ENCODE measurements around the gene SHQ1. TPM values are rescaled to one million over a fixed set of nuclear protein-coding genes. Genes with fewer than 3 reads are reported as not detected.
"Not testable (repeated sequence)": the region's sequence is repeated elsewhere in the genome, so short reads cannot be mapped to it uniquely, and the experiment has no call there.

Gene SHQ1
- total and polyA plus RNA-seq, 9 donors, result 6.6 to 30.0 (median 14.8) TPM

DNA sequence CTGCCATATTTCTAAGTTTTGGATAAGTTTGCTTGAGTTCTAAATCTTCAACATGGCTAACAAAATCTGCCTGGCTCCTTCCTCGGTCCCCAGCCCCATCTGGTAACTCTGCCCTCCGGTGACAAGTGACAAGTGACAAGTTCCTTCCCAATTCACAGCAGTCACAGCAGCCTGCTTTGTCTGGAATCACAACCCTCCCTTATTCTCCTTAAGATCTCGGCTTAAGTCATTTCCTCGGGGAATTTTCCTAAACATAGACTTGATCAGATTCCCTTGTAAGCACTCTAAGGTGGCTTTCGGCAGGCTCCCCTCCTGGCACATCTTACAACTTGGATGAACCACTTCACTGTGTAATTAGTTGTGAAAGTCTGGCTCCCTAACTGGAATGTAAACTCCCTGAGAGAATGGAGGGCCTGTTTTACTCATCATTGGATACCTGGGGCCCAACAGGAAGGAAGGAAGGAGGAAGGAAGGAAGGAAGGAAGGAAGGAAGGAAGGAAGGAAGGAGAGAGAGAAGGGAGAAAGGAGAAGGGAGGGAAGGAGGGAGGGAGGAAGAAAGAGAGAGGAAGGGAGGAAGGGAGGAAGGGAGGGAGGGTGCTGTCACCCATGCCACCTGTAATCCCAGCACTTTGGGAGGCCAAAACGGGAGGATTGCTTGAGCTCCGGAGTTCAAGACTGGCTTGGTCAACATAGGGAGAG lies 126.4 kb downstream of the SHQ1 start:
- WGBS, 3 donors, result 75 to 83% (median 75%) methylated on average over 7 of the region's 7 CpGs
- H3K4me3 ChIP-seq, result no peak overlapping the region
- no peaks in the 10 kb centered on the region for H3K4me1 ChIP-seq (ENCODE audit: insufficient read depth)
- intact Hi-C loops (cut with DNase I), result no loop called here
- TF ChIP-seq POLR2A (IDR thresholded peaks at IDR 0.05) (no peak), CTCF (IDR thresholded peaks at IDR 0.05) (no peak)
- H3K36me3 ChIP-seq, result no peaks in the 10 kb centered on the region
- H3K9me3 ChIP-seq, result no peaks in the 10 kb centered on the region
- no peaks in the 10 kb centered on the region for H3K27me3 ChIP-seq
- no peak overlapping the region for H3K27ac ChIP-seq
- DNase-seq, result no peak

DNA sequence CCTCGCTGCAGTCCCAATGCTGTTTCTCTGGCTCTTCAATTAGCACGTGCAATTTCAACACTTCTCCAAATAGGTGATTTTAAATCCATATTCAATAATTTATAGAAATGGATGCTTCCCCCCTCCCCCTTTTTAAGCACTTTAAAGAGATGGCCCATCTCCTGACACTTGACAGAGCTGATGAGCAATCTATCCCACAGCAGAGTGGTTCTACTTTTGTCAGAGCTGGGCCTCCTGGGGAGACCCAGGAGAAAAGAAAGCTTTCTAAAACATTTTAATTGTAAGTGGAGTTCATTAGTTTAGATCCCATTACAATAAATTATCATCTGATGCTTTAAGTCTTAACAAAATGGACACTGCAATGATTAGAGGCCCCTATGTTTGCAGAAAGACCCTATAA lies 127.7 kb downstream of the SHQ1 start:
- 90 to 95% (median 91%) methylated on average over 2 of the region's 2 CpGs for WGBS, 3 donors
- H3K27ac ChIP-seq, result no peak overlapping the region
- H3K27me3 ChIP-seq, result no peaks in the 10 kb centered on the region
- DNase-seq, result no peak
- no peaks in the 10 kb centered on the region for H3K4me1 ChIP-seq (ENCODE audit: insufficient read depth)
- H3K9me3 ChIP-seq, result no peaks in the 10 kb centered on the region
- no peaks in the 10 kb centered on the region for H3K36me3 ChIP-seq
- intact Hi-C loops (cut with DNase I), result no loop called here
- no peak overlapping the region for H3K4me3 ChIP-seq
- TF ChIP-seq EP300 (IDR thresholded peaks at IDR 0.05), result no peak
- no peak for TF ChIP-seq CTCF (IDR thresholded peaks at IDR 0.05)
- no peak for TF ChIP-seq POLR2A (IDR thresholded peaks at IDR 0.05)

GRCh38 chr3:72719137-72719536 lies 129.1 kb downstream of the SHQ1 start:
- no peak overlapping the region for H3K4me3 ChIP-seq
- H3K27me3 ChIP-seq, result no peaks in the 10 kb centered on the region
- no peak for DNase-seq
- no peaks in the 10 kb centered on the region for H3K9me3 ChIP-seq
- intact Hi-C loops (cut with DNase I), result no loop called here
- H3K36me3 ChIP-seq, result no peaks in the 10 kb centered on the region
- TF ChIP-seq CTCF (IDR thresholded peaks at IDR 0.05), result no peak
- no peak for TF ChIP-seq POLR2A (IDR thresholded peaks at IDR 0.05)
- no peak for TF ChIP-seq EP300 (IDR thresholded peaks at IDR 0.05)
- H3K27ac ChIP-seq, result no peak overlapping the region
- no peaks in the 10 kb centered on the region for H3K4me1 ChIP-seq (ENCODE audit: insufficient read depth)

DNA sequence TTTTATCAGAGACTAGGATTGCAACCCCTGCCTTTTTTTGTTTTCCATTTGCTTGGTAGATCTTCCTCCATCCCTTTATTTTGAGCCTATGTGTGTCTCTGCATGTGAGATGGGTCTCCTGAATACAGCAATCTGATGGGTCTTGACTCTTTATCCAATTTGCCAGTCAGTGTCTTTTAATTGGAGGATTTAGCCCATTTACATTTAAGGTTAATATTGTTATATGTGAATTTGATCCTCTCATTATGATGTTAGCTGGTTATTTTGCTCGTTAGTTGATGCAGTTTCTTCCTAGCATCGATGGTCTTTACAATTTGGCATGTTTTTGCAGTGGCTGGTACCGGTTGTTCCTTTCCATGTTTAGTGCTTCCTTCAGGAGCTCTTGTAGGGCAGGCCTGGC lies 134.1 kb downstream of the SHQ1 start:
- H3K27me3 ChIP-seq; H3K4me1 ChIP-seq (ENCODE audit: insufficient read depth); H3K4me3 ChIP-seq; DNase-seq; intact Hi-C loops (cut with DNase I); H3K36me3 ChIP-seq; H3K9me3 ChIP-seq; H3K27ac ChIP-seq: not testable (repeated sequence)
- 86 to 94% (median 91%) methylated on average over 2 to 3 of the region's 3 CpGs for WGBS, 3 donors

DNA sequence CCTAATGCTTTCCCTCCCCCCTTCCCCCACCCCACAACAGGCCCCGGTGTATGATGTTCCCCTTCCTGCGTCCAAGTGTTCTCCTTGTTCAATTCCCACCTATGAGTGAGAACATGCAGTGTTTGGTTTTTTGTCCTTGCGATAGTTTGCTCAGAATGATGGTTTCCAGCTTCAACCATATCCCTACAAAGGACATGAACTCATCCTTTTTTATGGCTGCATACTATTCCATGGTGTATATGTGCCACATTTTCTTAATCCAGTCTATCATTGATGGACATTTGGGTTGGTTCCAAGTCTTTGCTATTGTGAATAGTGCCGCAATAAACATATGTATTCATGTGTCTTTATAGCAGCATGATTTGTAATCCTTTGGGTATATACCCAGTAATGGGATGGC lies 137.8 kb downstream of the SHQ1 start:
- H3K4me1 ChIP-seq (ENCODE audit: insufficient read depth); H3K9me3 ChIP-seq; H3K4me3 ChIP-seq; H3K27ac ChIP-seq; DNase-seq; H3K27me3 ChIP-seq; H3K36me3 ChIP-seq; intact Hi-C loops (cut with DNase I): not testable (repeated sequence)
- WGBS, 3 donors, result 92 to 95% (median 92%) methylated on average over 4 of the region's 4 CpGs
